GM12878 (cell line): ENCODE results near the gene IER5. TPM values are rescaled to one million over a fixed set of nuclear protein-coding genes. Genes with fewer than 3 reads are reported as not detected.

Experiments used
- ATAC-seq: fragments of 200-7000 bp; cut with Tn5 transposase; 3 replicates; pipeline ENCODE4 v1.9.1; 2020; ENCODE audit warnings: mild to moderate bottlenecking, moderate library complexity
- BruUV-seq: library from RNA; stranded (reverse); fragments of 400-500 nt; replicated peaks from 2 replicates; lab custom pipeline; 2021; lab: Mats Ljungman, UMichigan
- CTCF ChIA-PET: fragments of 300-600 bp; sonication (Branson Sonifier 250); formaldehyde crosslinking; extraction: SDS; loops from one replicate; lab custom pipeline; 2021; ENCODE audit warnings: inconsistent platforms; lab: Yijun Ruan, JAX
- POLR2A ChIA-PET: fragments of 350-600 bp; formaldehyde crosslinking; extraction: SDS; loops from one replicate; lab custom pipeline; 2021; ENCODE audit warnings: inconsistent platforms; lab: Charles Lee
- RAD21 ChIA-PET: fragments of 300-600 bp; sonication (Branson Sonifier 250); formaldehyde crosslinking; loops from one replicate; lab custom pipeline; 2023; ENCODE audit warnings: antibody characterized with exemption; ENCODE audit not compliant: unreplicated experiment; lab: Charles Lee
- SMC1A ChIA-PET: fragments of 300-600 bp; sonication (Branson Sonifier 250); formaldehyde crosslinking; loops from one replicate; lab custom pipeline; 2023; ENCODE audit not compliant: unreplicated experiment, uncharacterized antibody; lab: Charles Lee
- DNase-seq: peaks from one replicate; pipeline ENCODE4 v3.0.0-alpha.2; 2011; ENCODE audit warnings: low read depth, low spot score
- FAIRE-seq: peaks from 3 replicates; lab custom pipeline; 2011; peaks lifted over from hg19 to GRCh38; lab: Jason Lieb, UNC
- H2AFZ ChIP-seq: 2 replicates; pipeline ENCODE4 v1.6.0; 2011; ENCODE audit warnings: low read depth, low read length, control low read depth; ENCODE audit not compliant: control insufficient read depth
- H3K27ac ChIP-seq: 2 replicates; pipeline ENCODE4 v1.5.1; 2011; ENCODE audit warnings: control low read depth; ENCODE audit not compliant: control insufficient read depth, insufficient read depth
- H3K27me3 ChIP-seq, 2 experiments: replicated peaks in 1 of 2; 2 replicates each; pipeline versions ENCODE4 v1.6.0 to v1.6.1; 2011; ENCODE audit warnings: low read length in 1 of 2; ENCODE audit not compliant: control insufficient read depth in 2 of 2, insufficient read depth in 2 of 2
- H3K36me3 ChIP-seq, 2 experiments: 2 replicates each; pipeline ENCODE4 v1.5.1; 2011; ENCODE audit warnings: low read length in 1 of 2; ENCODE audit not compliant: control insufficient read depth in 2 of 2, insufficient read depth in 2 of 2
- H3K4me1 ChIP-seq: 2 replicates; pipeline ENCODE4 v1.6.1; 2011; ENCODE audit warnings: mild to moderate bottlenecking, low read length, moderate library complexity, mixed read lengths; ENCODE audit not compliant: control insufficient read depth, insufficient read depth
- H3K4me2 ChIP-seq: 2 replicates; pipeline ENCODE4 v1.6.0; 2011; ENCODE audit warnings: control low read depth; ENCODE audit not compliant: control insufficient read depth, insufficient read depth
- H3K4me3 ChIP-seq: fragments of 200-600 bp; sonication (generic); 2 replicates; pipeline ENCODE4 v1.5.1; 2016
- H3K79me2 ChIP-seq: 2 replicates; pipeline ENCODE4 v1.6.0; 2011; ENCODE audit warnings: low read length; ENCODE audit not compliant: control insufficient read depth, insufficient read depth
- H3K9ac ChIP-seq: 2 replicates; pipeline ENCODE4 v1.8.0; 2011; ENCODE audit warnings: low read length, control low read depth, mixed read lengths; ENCODE audit not compliant: control insufficient read depth, insufficient read depth
- H3K9me3 ChIP-seq: replicated peaks from 3 replicates; pipeline ENCODE4 v1.5.1; 2011; ENCODE audit warnings: mild to moderate bottlenecking, low read length; ENCODE audit not compliant: control insufficient read depth, insufficient read depth
- H4K20me1 ChIP-seq: 2 replicates; pipeline ENCODE4 v1.6.0; 2011; ENCODE audit not compliant: control insufficient read depth, insufficient read depth
- ATF7 ChIP-seq: fragments of 450-650 bp; IDR thresholded peaks from 2 replicates; pipeline ENCODE4 v1.6.1; 2016; ENCODE audit warnings: low read depth, mild to moderate bottlenecking
- BACH1 ChIP-seq: fragments of 450-650 bp; IDR thresholded peaks from 2 replicates; pipeline ENCODE4 v1.6.1; 2017; ENCODE audit warnings: mild to moderate bottlenecking, borderline replicate concordance
- CHD1 ChIP-seq: IDR thresholded peaks from 2 replicates; pipeline ENCODE4 v1.6.1; 2012; ENCODE audit warnings: low read depth, low read length, improper control_type of control experiment
- CHD4 ChIP-seq: fragments of 200-600 bp; sonication (generic); IDR thresholded peaks from 2 replicates; pipeline ENCODE4 v1.6.1; 2016; ENCODE audit warnings: mild to moderate bottlenecking
- EED ChIP-seq: sonication (generic); IDR thresholded peaks from 2 replicates; pipeline ENCODE4 v1.6.1; 2016; ENCODE audit warnings: antibody characterized with exemption, low read depth
- ELK1 ChIP-seq: IDR thresholded peaks from 2 replicates; pipeline ENCODE4 v1.6.1; 2012; ENCODE audit warnings: low read depth, low read length, improper control_type of control experiment
- ETV6 ChIP-seq, 2 experiments: fragments of 450-650 bp in 1 of 2; IDR thresholded peaks in 1 of 2; conservative IDR thresholded peaks in 1 of 2; 2 replicates each; pipeline ENCODE4 v1.6.1; 2014; ENCODE audit warnings: antibody characterized with exemption in 1 of 2, borderline replicate concordance in 1 of 2, low read depth in 1 of 2, mild to moderate bottlenecking in 1 of 2, moderate library complexity in 1 of 2
- FOS ChIP-seq: IDR thresholded peaks from 3 replicates; pipeline ENCODE4 v1.6.1; 2011; ENCODE audit warnings: borderline replicate concordance; ENCODE audit not compliant: insufficient read length; ENCODE audit errors: extremely low read depth
- MXI1 ChIP-seq: fragments of 150-350 bp; IDR thresholded peaks from 2 replicates; pipeline ENCODE4 v1.6.1; 2011; ENCODE audit warnings: low read depth, mild to moderate bottlenecking, inconsistent platforms, low read length, improper control_type of control experiment
- POU2F2 ChIP-seq: IDR thresholded peaks from 3 replicates; pipeline ENCODE4 v1.6.1; 2011; ENCODE audit warnings: low read depth, mild to moderate bottlenecking, low read length, borderline replicate concordance
- SKIL ChIP-seq: fragments of 450-650 bp; IDR thresholded peaks from 2 replicates; pipeline ENCODE4 v1.6.1; 2017; ENCODE audit warnings: mild to moderate bottlenecking, low read depth, inconsistent platforms; ENCODE audit not compliant: poor library complexity, severe bottlenecking
- SREBF2 ChIP-seq: IDR thresholded peaks from 2 replicates; pipeline ENCODE4 v1.6.1; 2012; ENCODE audit warnings: mild to moderate bottlenecking, low read length
- TCF7 ChIP-seq: IDR thresholded peaks from 2 replicates; pipeline ENCODE4 v1.6.1; 2014; ENCODE audit warnings: antibody characterized with exemption, borderline replicate concordance
- ZNF592 ChIP-seq: fragments of 450-650 bp; IDR thresholded peaks from 2 replicates; pipeline ENCODE4 v1.6.1; 2017; ENCODE audit warnings: mild to moderate bottlenecking, moderate library complexity
- WGBS: methylation state at CpG from one replicate; pipeline ENCODE4 v1.1.6; 2016; ENCODE audit warnings: low lambda C conversion rate; ENCODE audit not compliant: insufficient replicate concordance, insufficient coverage; ENCODE audit errors: missing lambda C conversion rate; 5-methylcytosine and 5-hydroxymethylcytosine counted together
- in situ Hi-C: fragments of 300-500 bp; cut with MboI; formaldehyde crosslinking; loops from 9 replicates; pipeline ENCODE4 v1.14.3; 2018; ENCODE audit warnings: mixed read lengths
- intact Hi-C: fragments of 100-400 bp; cut with micrococcal nuclease; formaldehyde crosslinking; loops from one replicate; pipeline ENCODE4 v1.14.2; 2022; ENCODE audit not compliant: unreplicated experiment
- polyA plus RNA-seq, 11 experiments: library from polyadenylated mRNA; depleted of rRNA in 4 of 11; unstranded in 6 of 11; stranded (reverse) in 5 of 11; fragments of >200 nt; fragmentation: Nextera tagmentation in 4 of 11; fragmentation: Illumina TruSeq in 1 of 11; extraction: Ambion mirVana in 4 of 11; extraction: Trizol in 1 of 11; gene quantifications; 1 replicate in 1 of 11; 2 replicates in 10 of 11; pipeline versions ENCODE4 v1.2.1 to v1.2.3, GENCODE V29; 2011 to 2016; ENCODE audit warnings: inconsistent platforms in 2 of 11, missing spikeins in 2 of 11, low read depth in 1 of 11
- total RNA-seq, 4 experiments: library from RNA; depleted of rRNA in 3 of 4; stranded (reverse); fragments of >200 nt in 3 of 4; fragmentation: Illumina TruSeq in 1 of 4; extraction: Trizol in 1 of 4; gene quantifications; 2 replicates each; pipeline versions ENCODE4 v1.2.1 to v1.2.3, GENCODE V29; 2013 to 2021
- TF ChIP-seq, protein P1 (sequence below): fragments of 450-650 bp; IDR thresholded peaks from 2 replicates; pipeline ENCODE4 v1.6.1; 2016; ENCODE audit warnings: mild to moderate bottlenecking

Gene IER5
- total and polyA plus RNA-seq, 10 of the 15 experiments (the other 5 are each of a cell fraction or from before 2014, with no cell fraction given), result 4.3 to 75.2 (median 30.5) TPM

- DNase-seq (no peak), ATAC-seq (no peak), FAIRE-seq (no peak)
- WGBS, result 58% methylated on average over 5 of the region's 5 CpGs
- H3K9me3 ChIP-seq, result no peaks in the 10 kb centered on the region
- H4K20me1 ChIP-seq, result no peaks in the 10 kb centered on the region
- RAD21 ChIA-PET, result interaction anchor here (0.8 to 7.1 kb wide), 6 partner anchors 14 to 194 kb away, joined by 3 to 61 read pairs (median 8); no protein-coding TSS in a partner anchor
- no peak overlapping the region for H3K27ac ChIP-seq
- CTCF ChIA-PET, result interaction anchor here (0.6 to 4.1 kb wide), 6 partner anchors 8 to 433 kb away, joined by 3 to 16 read pairs (median 7); no protein-coding TSS in a partner anchor
- no TSS peak for BruUV-seq
- SMC1A ChIA-PET, result interaction anchor here (0.7 to 7.7 kb wide), 10 partner anchors 9 to 560 kb away, joined by 3 to 103 read pairs (median 6); no protein-coding TSS in a partner anchor
- intact Hi-C loops, result no loop called here
- no peaks in the 10 kb centered on the region for H3K79me2 ChIP-seq
- POLR2A ChIA-PET, result interaction anchor here (0.6 to 1.5 kb wide), 9 partner anchors 8 to 355 kb away, joined by 3 to 5 read pairs (median 4); partner anchors contain the start of gene MR1
- in situ Hi-C loops, result no loop called here
- no peaks in the 10 kb centered on the region for H3K27me3 ChIP-seq
- H3K36me3 ChIP-seq, result no peaks in the 10 kb centered on the region
- H3K9ac ChIP-seq, result no peak overlapping the region
- H3K4me1 ChIP-seq, result peaks cover 33% of the 10 kb centered on the region
- H3K4me2 ChIP-seq, result no peak overlapping the region
- H3K4me3 ChIP-seq, result no peak overlapping the region
- no peak overlapping the region for H2AFZ ChIP-seq
- TF ChIP-seq BACH1, result no peak
- no peak for TF ChIP-seq SREBF2
- TF ChIP-seq CHD1, result no peak
- no peak for TF ChIP-seq FOS
- TF ChIP-seq SKIL, result no peak
- no peak for TF ChIP-seq CHD4
- TF ChIP-seq ETV6 (conservative IDR thresholded peaks at IDR 0.05 in 1 of 2, IDR thresholded peaks at IDR 0.05 in 1 of 2; ENCODE audit: borderline replicate concordance in 1 of 2, low read depth in 1 of 2), result no peak
- no peak for TF ChIP-seq ELK1
- no peak for TF ChIP-seq POU2F2
- no peak for TF ChIP-seq ZNF592
- no peak for TF ChIP-seq EED
- TF ChIP-seq, protein P1, sequence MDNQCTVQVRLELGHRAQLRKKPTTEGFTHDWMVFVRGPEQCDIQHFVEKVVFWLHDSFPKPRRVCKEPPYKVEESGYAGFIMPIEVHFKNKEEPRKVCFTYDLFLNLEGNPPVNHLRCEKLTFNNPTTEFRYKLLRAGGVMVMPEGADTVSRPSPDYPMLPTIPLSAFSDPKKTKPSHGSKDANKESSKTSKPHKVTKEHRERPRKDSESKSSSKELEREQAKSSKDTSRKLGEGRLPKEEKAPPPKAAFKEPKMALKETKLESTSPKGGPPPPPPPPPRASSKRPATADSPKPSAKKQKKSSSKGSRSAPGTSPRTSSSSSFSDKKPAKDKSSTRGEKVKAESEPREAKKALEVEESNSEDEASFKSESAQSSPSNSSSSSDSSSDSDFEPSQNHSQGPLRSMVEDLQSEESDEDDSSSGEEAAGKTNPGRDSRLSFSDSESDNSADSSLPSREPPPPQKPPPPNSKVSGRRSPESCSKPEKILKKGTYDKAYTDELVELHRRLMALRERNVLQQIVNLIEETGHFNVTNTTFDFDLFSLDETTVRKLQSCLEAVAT, result no peak
- TF ChIP-seq MXI1, result no peak
- no peak for TF ChIP-seq TCF7
- no peak for TF ChIP-seq ATF7
These were observed 12.6 kb upstream of the IER5 start for GRCh38 chr1:181075766-181076350.
